ENCODE data around the gene NKD2.
"Not testable (repeated sequence)": the region's sequence is repeated elsewhere in the genome, so short reads cannot be mapped to it uniquely, and the experiment has no call there.

The NKD2 gene

GRCh38 chr5:1075931-1076330, 67.3 kb downstream of the NKD2 start:
- DNase-seq, result no peak

GRCh38 chr5:1076406-1076805, 67.8 kb downstream of the NKD2 start:
- DNase-seq, result no peak

GRCh38 chr5:1077026-1077425, 68.4 kb downstream of the NKD2 start:
- DNase-seq, result no peak

GRCh38 chr5:1077491-1078020, 69.0 kb downstream of the NKD2 start:
- DNase-seq, result no peak

GRCh38 chr5:1078206-1078605, 69.6 kb downstream of the NKD2 start:
- DNase-seq, result no peak

GRCh38 chr5:1078851-1079250, 70.2 kb downstream of the NKD2 start:
- DNase-seq, result no peak

GRCh38 chr5:1079486-1079885, 70.9 kb downstream of the NKD2 start:
- no peak for DNase-seq

GRCh38 chr5:1079961-1080360, 71.4 kb downstream of the NKD2 start:
- no peak for DNase-seq

GRCh38 chr5:1080432-1080831, 71.8 kb downstream of the NKD2 start:
- DNase-seq, result no peak

GRCh38 chr5:1081519-1081918, 72.9 kb downstream of the NKD2 start:
- no peak for DNase-seq

GRCh38 chr5:1083026-1083425, 74.4 kb downstream of the NKD2 start:
- not testable (repeated sequence) for DNase-seq

GRCh38 chr5:1083823-1084605, 75.4 kb downstream of the NKD2 start:
- no peak for DNase-seq

GRCh38 chr5:1085391-1085790, 76.8 kb downstream of the NKD2 start:
- DNase-seq, result no peak

GRCh38 chr5:1086137-1086536, 77.5 kb downstream of the NKD2 start:
- no peak for DNase-seq

- DNase-seq, result no peak
These were observed 78.3 kb downstream of the NKD2 start for GRCh38 chr5:1086871-1087270.

GRCh38 chr5:1087428-1087827, 78.8 kb downstream of the NKD2 start:
- no peak for DNase-seq

- no peak for DNase-seq
These were observed 79.4 kb downstream of the NKD2 start for GRCh38 chr5:1088031-1088430.
